ENCODE data around the gene ARHGAP26.
"Not testable (repeated sequence)": the region's sequence is repeated elsewhere in the genome, so short reads cannot be mapped to it uniquely, and the experiment has no call there.

Gene ARHGAP26

GRCh38 chr5:143085319-143085917 lies 315.2 kb downstream of the ARHGAP26 start:
- Histone ChIP-seq H3K27ac (ENCODE audit: low read depth, low read length) (no peak overlapping the region), H3K27me3 (ENCODE audit: control insufficient read depth, insufficient read depth, low read length) (no peaks in the 10 kb centered on the region)

GRCh38 chr5:143086546-143086907 lies 316.4 kb downstream of the ARHGAP26 start:
- Histone ChIP-seq H3K36me3 (ENCODE audit: control insufficient read depth, insufficient read depth, low read length) (no peaks in the 10 kb centered on the region), H3K27ac (ENCODE audit: low read depth, low read length) (no peak overlapping the region), H3K4me3 (ENCODE audit: low read depth, low read length) (no peak overlapping the region), H3K4me1 (ENCODE audit: control insufficient read depth, insufficient read depth, low read length) (peaks cover 31% of the 10 kb centered on the region), H3K9ac (ENCODE audit: low read depth, low read length) (no peak overlapping the region), H3K9me3 (ENCODE audit: control insufficient read depth, insufficient read depth, low read length) (no peaks in the 10 kb centered on the region), H3K27me3 (ENCODE audit: control insufficient read depth, insufficient read depth, low read length) (no peaks in the 10 kb centered on the region)

More at GRCh38 chr5:143085319-143085917, 315.2 kb downstream of the ARHGAP26 start:
- H3K9ac ChIP-seq (ENCODE audit: low read depth, low read length), result no peak overlapping the region
- no peak overlapping the region for H3K4me3 ChIP-seq (ENCODE audit: low read depth, low read length)
- peaks cover 23% of the 10 kb centered on the region for H3K4me1 ChIP-seq (ENCODE audit: control insufficient read depth, insufficient read depth, low read length)
- H3K9me3 ChIP-seq (ENCODE audit: control insufficient read depth, insufficient read depth, low read length), result no peaks in the 10 kb centered on the region
- H3K36me3 ChIP-seq (ENCODE audit: control insufficient read depth, insufficient read depth, low read length), result no peaks in the 10 kb centered on the region

GRCh38 chr5:143086908-143087637 lies 316.9 kb downstream of the ARHGAP26 start:
- peaks cover 31% of the 10 kb centered on the region for H3K4me1 ChIP-seq (ENCODE audit: control insufficient read depth, insufficient read depth, low read length)
- no peaks in the 10 kb centered on the region for H3K36me3 ChIP-seq (ENCODE audit: control insufficient read depth, insufficient read depth, low read length)
- H3K9me3 ChIP-seq (ENCODE audit: control insufficient read depth, insufficient read depth, low read length), result no peaks in the 10 kb centered on the region
- no peak overlapping the region for H3K27ac ChIP-seq (ENCODE audit: low read depth, low read length)
- no peak overlapping the region for H3K9ac ChIP-seq (ENCODE audit: low read depth, low read length)
- H3K27me3 ChIP-seq (ENCODE audit: control insufficient read depth, insufficient read depth, low read length), result no peaks in the 10 kb centered on the region
- no peak overlapping the region for H3K4me3 ChIP-seq (ENCODE audit: low read depth, low read length)

- H3K9me3 ChIP-seq (ENCODE audit: control insufficient read depth, insufficient read depth, low read length); H3K27ac ChIP-seq (ENCODE audit: low read depth, low read length); H3K36me3 ChIP-seq (ENCODE audit: control insufficient read depth, insufficient read depth, low read length); H3K4me3 ChIP-seq (ENCODE audit: low read depth, low read length); H3K27me3 ChIP-seq (ENCODE audit: control insufficient read depth, insufficient read depth, low read length); H3K9ac ChIP-seq (ENCODE audit: low read depth, low read length): not testable (repeated sequence)
- H3K4me1 ChIP-seq (ENCODE audit: control insufficient read depth, insufficient read depth, low read length), result peaks cover 46% of the 10 kb centered on the region
These were observed 318.5 kb downstream of the ARHGAP26 start for GRCh38 chr5:143088702-143089101.

DNA sequence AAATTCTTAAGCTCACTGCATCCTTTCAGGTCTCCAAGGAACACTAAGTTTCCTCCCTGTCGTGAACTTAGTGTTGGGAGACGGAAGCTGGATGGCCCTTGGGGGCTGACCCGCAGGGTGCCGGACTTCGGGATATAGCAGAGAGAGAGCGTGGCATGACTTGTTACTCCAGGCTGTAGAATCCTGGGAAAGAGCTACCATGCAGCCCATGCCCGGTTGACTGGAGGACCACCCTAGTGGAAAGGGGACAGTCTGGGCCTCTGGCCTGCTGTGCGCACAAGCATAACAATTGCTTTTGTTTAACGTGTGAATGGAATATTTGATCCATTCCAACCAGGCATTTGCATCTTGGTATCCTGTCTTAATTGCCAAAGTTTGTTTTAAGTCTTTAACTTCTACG lies 319.9 kb downstream of the ARHGAP26 start:
- H3K36me3 ChIP-seq (ENCODE audit: control insufficient read depth, insufficient read depth, low read length); H3K9ac ChIP-seq (ENCODE audit: low read depth, low read length); H3K4me3 ChIP-seq (ENCODE audit: low read depth, low read length); H3K27me3 ChIP-seq (ENCODE audit: control insufficient read depth, insufficient read depth, low read length); H3K9me3 ChIP-seq (ENCODE audit: control insufficient read depth, insufficient read depth, low read length): not testable (repeated sequence)
- H3K27ac ChIP-seq (ENCODE audit: low read depth, low read length), result peak overlapping the region; percentile 42
- H3K4me1 ChIP-seq (ENCODE audit: control insufficient read depth, insufficient read depth, low read length), result peaks cover 47% of the 10 kb centered on the region

GRCh38 chr5:143092711-143093451 lies 322.7 kb downstream of the ARHGAP26 start:
- not testable (repeated sequence) for H3K27me3 ChIP-seq (ENCODE audit: control insufficient read depth, insufficient read depth, low read length); H3K36me3 ChIP-seq (ENCODE audit: control insufficient read depth, insufficient read depth, low read length); H3K9ac ChIP-seq (ENCODE audit: low read depth, low read length); H3K9me3 ChIP-seq (ENCODE audit: control insufficient read depth, insufficient read depth, low read length); H3K4me3 ChIP-seq (ENCODE audit: low read depth, low read length)
- Histone ChIP-seq H3K27ac (ENCODE audit: low read depth, low read length) (peak overlapping the region; percentile 91), H3K4me1 (ENCODE audit: control insufficient read depth, insufficient read depth, low read length) (peaks cover 37% of the 10 kb centered on the region)

DNA sequence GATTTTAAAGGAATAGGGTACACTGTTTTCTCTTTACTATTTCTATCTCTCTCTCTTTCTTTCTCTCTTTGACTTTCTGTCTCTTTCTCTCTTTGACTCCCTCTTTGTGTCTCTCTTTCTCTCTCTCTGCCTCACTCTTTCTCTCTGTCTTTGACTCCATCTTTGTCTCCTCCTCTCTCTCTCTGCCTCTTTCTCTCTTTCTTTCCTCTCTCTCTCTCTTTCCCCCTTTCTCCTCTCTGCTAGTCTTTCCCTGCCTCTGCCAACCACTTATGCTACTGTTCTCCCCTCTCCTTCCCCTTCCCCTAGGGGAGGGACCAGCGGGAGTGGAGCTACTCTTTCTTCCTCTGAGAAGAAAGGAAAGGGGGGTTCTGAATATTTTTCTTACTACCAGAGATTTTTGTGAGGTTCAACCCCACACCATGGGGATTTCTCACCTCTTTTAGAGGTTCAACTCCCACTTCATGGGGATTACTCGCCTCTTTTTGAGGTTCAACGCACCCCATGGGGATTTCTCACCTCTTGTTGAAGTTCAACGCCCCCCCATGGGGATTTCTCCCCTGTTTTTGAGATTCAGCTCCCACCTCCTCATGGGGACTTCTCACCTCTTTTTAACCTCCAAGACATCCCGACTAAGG lies 323.4 kb downstream of the ARHGAP26 start:
- peak overlapping the region; percentile 48; the same call in 1 of the 2 replicates for H3K4me3 ChIP-seq (ENCODE audit: low read depth, low read length)
- H3K27me3 ChIP-seq (ENCODE audit: control insufficient read depth, insufficient read depth, low read length), result no peaks in the 10 kb centered on the region
- no peaks in the 10 kb centered on the region for H3K9me3 ChIP-seq (ENCODE audit: control insufficient read depth, insufficient read depth, low read length)
- peak overlapping the region; percentile 91 for H3K27ac ChIP-seq (ENCODE audit: low read depth, low read length)
- no peak overlapping the region for H3K9ac ChIP-seq (ENCODE audit: low read depth, low read length)
- no peaks in the 10 kb centered on the region for H3K36me3 ChIP-seq (ENCODE audit: control insufficient read depth, insufficient read depth, low read length)
- H3K4me1 ChIP-seq (ENCODE audit: control insufficient read depth, insufficient read depth, low read length), result peaks cover 37% of the 10 kb centered on the region

GRCh38 chr5:143094087-143094521 lies 323.9 kb downstream of the ARHGAP26 start:
- Histone ChIP-seq H3K36me3 (ENCODE audit: control insufficient read depth, insufficient read depth, low read length) (no peaks in the 10 kb centered on the region), H3K9ac (ENCODE audit: low read depth, low read length) (no peak overlapping the region), H3K27ac (ENCODE audit: low read depth, low read length) (peak overlapping the region; percentile 91), H3K27me3 (ENCODE audit: control insufficient read depth, insufficient read depth, low read length) (no peaks in the 10 kb centered on the region), H3K4me3 (ENCODE audit: low read depth, low read length) (peak overlapping the region; percentile 48; the same call in 1 of the 2 replicates), H3K9me3 (ENCODE audit: control insufficient read depth, insufficient read depth, low read length) (no peaks in the 10 kb centered on the region), H3K4me1 (ENCODE audit: control insufficient read depth, insufficient read depth, low read length) (peaks cover 37% of the 10 kb centered on the region)

DNA sequence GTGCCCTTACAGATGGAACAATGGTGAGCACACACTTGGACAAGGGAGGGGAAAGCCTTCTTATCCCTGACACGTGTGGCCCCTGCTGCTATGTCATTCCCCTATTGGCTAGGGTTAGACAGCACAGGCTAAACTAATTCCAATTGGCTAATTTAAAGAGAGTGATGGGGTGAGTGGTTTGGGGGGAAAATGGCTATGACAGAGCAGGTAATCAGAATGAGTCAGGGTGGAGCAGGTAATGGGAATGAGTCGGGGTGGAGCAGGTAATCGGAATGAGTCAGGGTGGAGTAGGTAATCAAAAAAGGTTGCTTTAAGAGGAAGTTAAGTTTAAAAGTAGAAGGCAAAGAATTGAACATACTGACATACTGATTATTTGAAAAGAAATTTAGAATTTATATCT lies 324.4 kb downstream of the ARHGAP26 start:
- Histone ChIP-seq H3K27ac (ENCODE audit: low read depth, low read length) (peak overlapping the region; percentile 91), H3K4me1 (ENCODE audit: control insufficient read depth, insufficient read depth, low read length) (peaks cover 32% of the 10 kb centered on the region), H3K4me3 (ENCODE audit: low read depth, low read length) (peak overlapping the region; percentile 48; the same call in 1 of the 2 replicates)
- not testable (repeated sequence) for H3K9ac ChIP-seq (ENCODE audit: low read depth, low read length); H3K9me3 ChIP-seq (ENCODE audit: control insufficient read depth, insufficient read depth, low read length); H3K27me3 ChIP-seq (ENCODE audit: control insufficient read depth, insufficient read depth, low read length); H3K36me3 ChIP-seq (ENCODE audit: control insufficient read depth, insufficient read depth, low read length)

- H3K9me3 ChIP-seq (ENCODE audit: control insufficient read depth, insufficient read depth, low read length), result no peaks in the 10 kb centered on the region
- H3K27ac ChIP-seq (ENCODE audit: low read depth, low read length), result no peak overlapping the region
- no peaks in the 10 kb centered on the region for H3K36me3 ChIP-seq (ENCODE audit: control insufficient read depth, insufficient read depth, low read length)
- H3K27me3 ChIP-seq (ENCODE audit: control insufficient read depth, insufficient read depth, low read length), result no peaks in the 10 kb centered on the region
- no peaks in the 10 kb centered on the region for H3K4me1 ChIP-seq (ENCODE audit: control insufficient read depth, insufficient read depth, low read length)
- H3K4me3 ChIP-seq (ENCODE audit: low read depth, low read length), result no peak overlapping the region
- no peak overlapping the region for H3K9ac ChIP-seq (ENCODE audit: low read depth, low read length)
These were observed 330.9 kb downstream of the ARHGAP26 start for GRCh38 chr5:143101121-143101520.
